HG02759 (cell line): ENCODE measurements around the gene DOK6.
"Not testable (repeated sequence)": the region's sequence is repeated elsewhere in the genome, so short reads cannot be mapped to it uniquely, and the experiment has no call there.

Experiments used
- ATAC-seq: cut with Tn5 transposase; IDR thresholded peaks from one replicate; pipeline ENCODE4 v1.9.1; 2021; ENCODE audit warnings: mild to moderate bottlenecking, moderate library complexity; ENCODE audit not compliant: unreplicated experiment

DOK6 gene

GRCh38 chr18:69617888-69618287 is 217.2 kb downstream of the DOK6 start:
- ATAC-seq, result no peak

- ATAC-seq, result no peak
These were observed 221.5 kb downstream of the DOK6 start for GRCh38 chr18:69622184-69622583.

- ATAC-seq, result no peak
These were observed 222.3 kb downstream of the DOK6 start for GRCh38 chr18:69622961-69623360.

- ATAC-seq, result no peak
These were observed 225.5 kb downstream of the DOK6 start for GRCh38 chr18:69626171-69626570.

- no peak for ATAC-seq
These were observed 226.1 kb downstream of the DOK6 start for GRCh38 chr18:69626643-69627242.

- no peak for ATAC-seq
These were observed 228.2 kb downstream of the DOK6 start for GRCh38 chr18:69628774-69629359.

- ATAC-seq, result no peak
These were observed 230.6 kb downstream of the DOK6 start for GRCh38 chr18:69631281-69631680.

- ATAC-seq, result no peak
These were observed 234.8 kb downstream of the DOK6 start for GRCh38 chr18:69635482-69635881.

- ATAC-seq, result no peak
These were observed 236.0 kb downstream of the DOK6 start for GRCh38 chr18:69636529-69637301.

GRCh38 chr18:69638056-69638455 is 237.4 kb downstream of the DOK6 start:
- no peak for ATAC-seq

GRCh38 chr18:69647702-69648101 is 247.0 kb downstream of the DOK6 start:
- no peak for ATAC-seq

- no peak for ATAC-seq
These were observed 247.8 kb downstream of the DOK6 start for GRCh38 chr18:69648486-69648885.

GRCh38 chr18:69649684-69650083 is 249.0 kb downstream of the DOK6 start:
- ATAC-seq, result no peak

GRCh38 chr18:69651243-69651642 is 250.6 kb downstream of the DOK6 start:
- no peak for ATAC-seq

- no peak for ATAC-seq
These were observed 255.1 kb downstream of the DOK6 start for GRCh38 chr18:69655816-69656215.

- ATAC-seq, result no peak
These were observed 257.4 kb downstream of the DOK6 start for GRCh38 chr18:69658103-69658502.

GRCh38 chr18:69658685-69659084 is 258.0 kb downstream of the DOK6 start:
- no peak for ATAC-seq

GRCh38 chr18:69659142-69659651 is 258.5 kb downstream of the DOK6 start:
- ATAC-seq, result no peak

- ATAC-seq, result not testable (repeated sequence)
These were observed 261.4 kb downstream of the DOK6 start for GRCh38 chr18:69662090-69662489.

GRCh38 chr18:69664399-69664798 is 263.7 kb downstream of the DOK6 start:
- ATAC-seq, result no peak

- ATAC-seq, result no peak
These were observed 273.7 kb downstream of the DOK6 start for GRCh38 chr18:69674292-69674877.

GRCh38 chr18:69674966-69675365 is 274.3 kb downstream of the DOK6 start:
- no peak for ATAC-seq
